H1 (cell line): ENCODE measurements around the gene SLC26A8.

ENCODE experiments used
- CREB1 ChIP-seq: IDR thresholded peaks from 2 replicates; pipeline ENCODE4 v1.6.1; 2012; ENCODE audit warnings: inconsistent platforms
- CTCF ChIP-seq, 3 experiments: IDR thresholded peaks; 1 replicate in 2 of 3; 2 replicates in 1 of 3; pipeline versions ENCODE4 v1.5.1 to v1.6.1; 2011; ENCODE audit warnings: low read length in 3 of 3, mild to moderate bottlenecking in 3 of 3, inconsistent platforms in 2 of 3, low read depth in 1 of 3, moderate library complexity in 1 of 3; ENCODE audit not compliant: insufficient read depth in 1 of 3; ENCODE audit errors: control extremely low read depth in 1 of 3
- EZH2 ChIP-seq: fragments of 200-600 bp; sonication (generic); IDR thresholded peaks from 2 replicates; pipeline ENCODE4 v1.7.1; 2012; ENCODE audit warnings: low read depth, mild to moderate bottlenecking, moderate library complexity, low read length, inconsistent platforms; ENCODE audit not compliant: severe bottlenecking
- GTF2F1 ChIP-seq: IDR thresholded peaks from 2 replicates; pipeline ENCODE4 v1.6.1; 2012; ENCODE audit warnings: low read depth, low read length, improper control_type of control experiment, borderline replicate concordance
- JUN ChIP-seq: IDR thresholded peaks from 2 replicates; pipeline ENCODE4 v1.6.1; 2011; ENCODE audit warnings: low read depth, mild to moderate bottlenecking, improper control_type of control experiment, low read length
- TCF12 ChIP-seq: IDR thresholded peaks from 2 replicates; pipeline ENCODE4 v1.6.1; 2011; ENCODE audit warnings: low read depth, mild to moderate bottlenecking, low read length
- TF ChIP-seq, protein P1 (sequence below): IDR thresholded peaks from 2 replicates; pipeline ENCODE4 v1.6.1; 2012; ENCODE audit warnings: inconsistent platforms

- TF ChIP-seq CREB1, result no peak
- TF ChIP-seq EZH2, result no peak
- no peak for TF ChIP-seq CTCF (IDR thresholded peaks at IDR 0.05; ENCODE audit: control extremely low read depth in 1 of 3, insufficient read depth in 1 of 3, low read depth in 1 of 3, low read length in 3 of 3)
- TF ChIP-seq, protein P1, sequence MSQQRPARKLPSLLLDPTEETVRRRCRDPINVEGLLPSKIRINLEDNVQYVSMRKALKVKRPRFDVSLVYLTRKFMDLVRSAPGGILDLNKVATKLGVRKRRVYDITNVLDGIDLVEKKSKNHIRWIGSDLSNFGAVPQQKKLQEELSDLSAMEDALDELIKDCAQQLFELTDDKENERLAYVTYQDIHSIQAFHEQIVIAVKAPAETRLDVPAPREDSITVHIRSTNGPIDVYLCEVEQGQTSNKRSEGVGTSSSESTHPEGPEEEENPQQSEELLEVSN, result no peak
- no peak for TF ChIP-seq GTF2F1
- TF ChIP-seq TCF12, result no peak
- TF ChIP-seq JUN, result no peak
Measured at GRCh38 chr6:36052097-36052496, 27.7 kb upstream of the SLC26A8 start.
